Endodermal cell (in vitro differentiated cells): ENCODE measurements around the gene ELL2. TPM values are rescaled to one million over a fixed set of nuclear protein-coding genes. Genes with fewer than 3 reads are reported as not detected.

ENCODE experiments used
- DNase-seq: peaks from one replicate; pipeline ENCODE4 v3.0.0-alpha.2; 2017
- H3K27ac ChIP-seq: 2 replicates; pipeline ENCODE4 v1.5.1; 2013; ENCODE audit warnings: mild to moderate bottlenecking, low read depth, low read length, moderate library complexity
- H3K27me3 ChIP-seq: 2 replicates; pipeline ENCODE4 v1.6.1; 2013; ENCODE audit warnings: mild to moderate bottlenecking, low read length, moderate library complexity; ENCODE audit not compliant: insufficient read depth, control insufficient read depth, poor library complexity, severe bottlenecking
- H3K36me3 ChIP-seq: 2 replicates; pipeline ENCODE4 v1.7.0; 2013; ENCODE audit warnings: mild to moderate bottlenecking, low read length, moderate library complexity; ENCODE audit not compliant: control insufficient read depth, insufficient read depth
- H3K4me1 ChIP-seq: one replicate; pipeline ENCODE4 v1.7.0; 2013; ENCODE audit warnings: low read length; ENCODE audit not compliant: control insufficient read depth, insufficient read depth
- H3K4me3 ChIP-seq: 2 replicates; pipeline ENCODE4 v1.5.1; 2013; ENCODE audit warnings: mild to moderate bottlenecking, low read length, moderate library complexity
- H3K9ac ChIP-seq: 2 replicates; pipeline ENCODE4 v1.6.1; 2013; ENCODE audit warnings: mild to moderate bottlenecking, low read length, moderate library complexity; ENCODE audit not compliant: poor library complexity, severe bottlenecking; ENCODE audit errors: extremely low read depth
- H3K9me3 ChIP-seq: 2 replicates; pipeline ENCODE4 v1.6.1; 2013; ENCODE audit warnings: mild to moderate bottlenecking, low read length, moderate library complexity; ENCODE audit not compliant: control insufficient read depth
- H3K27ac Mint-ChIP-seq: 2 replicates; pipeline ENCODE4 v1.8.0; 2020; ENCODE audit warnings: mixed read lengths
- H3K27me3 Mint-ChIP-seq: 2 replicates; pipeline ENCODE4 v1.8.0; 2021; ENCODE audit warnings: mild to moderate bottlenecking, mixed read lengths; ENCODE audit not compliant: insufficient read depth
- H3K36me3 Mint-ChIP-seq: 2 replicates; pipeline ENCODE4 v1.8.0; 2020; ENCODE audit warnings: low read depth, mixed read lengths
- H3K4me1 Mint-ChIP-seq: 2 replicates; pipeline ENCODE4 v1.8.0; 2020; ENCODE audit warnings: mixed read lengths
- H3K4me3 Mint-ChIP-seq: 2 replicates; pipeline ENCODE4 v1.8.0; 2020; ENCODE audit warnings: mild to moderate bottlenecking, moderate library complexity, mixed read lengths
- H3K9me3 Mint-ChIP-seq: 2 replicates; pipeline ENCODE4 v1.8.0; 2020; ENCODE audit warnings: mild to moderate bottlenecking, mixed read lengths
- CTCF ChIP-seq: fragments of 200-600 bp; sonication (generic); conservative IDR thresholded peaks from 2 replicates; pipeline ENCODE4 v1.5.0; 2021; ENCODE audit warnings: antibody characterized with exemption, mild to moderate bottlenecking
- WGBS, 2 experiments: methylation state at CpG; one replicate each; pipeline versions ENCODE4 v1.1.5 to v1.1.7; 2013; ENCODE audit warnings: missing lambda C conversion rate in 2 of 2, mixed read lengths in 1 of 2; ENCODE audit not compliant: insufficient coverage in 1 of 2, insufficient read length in 1 of 2; 5-methylcytosine and 5-hydroxymethylcytosine counted together
- total RNA-seq, 2 donors: library from RNA; stranded (reverse); fragmentation: NEBNext Ultra II Directional in 1 of 2; extraction: Animal tissue kit (Norgen Biotek cat#: 25700) in 1 of 2; gene quantifications; 2 replicates in 1 of 2; 3 replicates in 1 of 2; pipeline ENCODE4 v1.2.1, GENCODE V29; 2021

ELL2 gene
- total RNA-seq, 2 donors from 2014 or later = 28.6 to 44.1 TPM

DNA sequence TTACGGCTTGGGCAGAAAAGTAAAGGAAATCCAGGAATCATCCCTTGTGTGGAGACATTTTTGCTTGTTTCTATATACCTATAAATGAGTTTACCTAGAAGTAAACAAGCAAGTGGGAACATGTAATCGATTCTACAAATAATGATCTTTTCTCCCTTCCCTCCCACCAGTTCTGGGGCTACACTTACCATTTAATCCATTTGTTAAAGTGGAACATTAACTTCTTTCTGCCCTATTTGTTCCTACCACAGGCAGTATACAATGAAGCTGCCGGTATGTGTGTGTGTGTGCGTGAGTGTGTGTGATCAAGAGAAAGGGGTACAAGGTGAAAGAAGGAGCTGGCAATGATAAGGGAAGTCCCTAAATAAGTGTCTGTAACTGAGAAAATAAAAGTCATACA is 26.4 kb upstream of the ELL2 start:
- Histone ChIP-seq H3K27me3 (no peaks in the 10 kb centered on the region), H3K4me3 (no peak overlapping the region), H3K36me3 (no peaks in the 10 kb centered on the region), H3K9me3 (no peaks in the 10 kb centered on the region), H3K27ac (no peak overlapping the region), H3K9ac (no peak overlapping the region), H3K4me1 (peaks cover 37% of the 10 kb centered on the region)
- H3K4me3 Mint-ChIP-seq = no peak overlapping the region
- no peaks in the 10 kb centered on the region for H3K27me3 Mint-ChIP-seq
- H3K36me3 Mint-ChIP-seq = no peaks in the 10 kb centered on the region
- no peak for TF ChIP-seq CTCF
- H3K27ac Mint-ChIP-seq = peak overlapping the region; percentile 77
- DNase-seq = no peak
- H3K9me3 Mint-ChIP-seq = no peaks in the 10 kb centered on the region
- WGBS, 2 experiments = 76 to 93% methylated on average over 2 to 4 of the region's 4 CpGs
- peaks cover 59% of the 10 kb centered on the region for H3K4me1 Mint-ChIP-seq

DNA sequence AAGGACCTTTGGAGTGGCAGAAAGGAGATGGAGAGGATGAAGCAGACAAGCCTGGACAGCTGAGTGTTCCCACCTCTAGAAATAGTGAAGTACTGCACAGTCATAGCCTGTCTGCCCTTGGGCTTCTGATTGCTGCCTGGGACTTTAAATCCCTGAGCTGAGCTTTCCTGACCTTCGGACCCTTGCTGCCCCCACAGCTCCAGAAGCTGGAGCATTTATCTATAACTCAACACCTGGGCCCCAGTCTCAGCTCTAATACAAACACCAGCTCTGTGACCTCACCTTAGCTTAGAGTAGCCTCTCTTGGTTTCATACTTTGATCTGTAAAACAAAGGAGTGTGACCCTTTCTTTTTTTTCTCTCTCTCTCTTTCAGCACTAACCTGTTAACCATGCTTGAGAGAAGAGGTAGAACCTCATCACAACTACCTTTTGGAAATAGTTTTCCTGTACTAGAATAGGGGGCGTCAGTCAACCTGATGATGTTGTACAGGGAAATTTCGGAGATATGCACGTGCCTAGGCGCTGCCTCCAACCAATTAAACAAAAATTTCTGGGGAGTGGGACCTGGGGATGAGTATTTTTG is 25.4 kb upstream of the ELL2 start:
- 81 to 89% methylated on average over 5 of the region's 5 CpGs for WGBS, 2 experiments
- Mint-ChIP-seq H3K36me3 (no peaks in the 10 kb centered on the region), H3K4me1 (peaks cover 61% of the 10 kb centered on the region), H3K9me3 (no peaks in the 10 kb centered on the region), H3K4me3 (peak overlapping the region; percentile 38), H3K27ac (peak overlapping the region; percentile 85), H3K27me3 (no peaks in the 10 kb centered on the region)
- H3K4me3 ChIP-seq = peak overlapping the region; percentile 66
- no peak overlapping the region for H3K9ac ChIP-seq
- H3K27ac ChIP-seq = no peak overlapping the region
- no peak for DNase-seq
- H3K4me1 ChIP-seq = peaks cover 37% of the 10 kb centered on the region
- no peaks in the 10 kb centered on the region for H3K36me3 ChIP-seq
- no peaks in the 10 kb centered on the region for H3K27me3 ChIP-seq
- no peak for TF ChIP-seq CTCF
- H3K9me3 ChIP-seq = no peaks in the 10 kb centered on the region

GRCh38 chr5:95986001-95986400 is 24.4 kb upstream of the ELL2 start:
- H3K4me1 Mint-ChIP-seq = peaks cover 61% of the 10 kb centered on the region

More at GRCh38 chr5:95986001-95986400, 24.4 kb upstream of the ELL2 start:
- no peaks in the 10 kb centered on the region for H3K36me3 ChIP-seq
- DNase-seq = no peak
- peaks cover 37% of the 10 kb centered on the region for H3K4me1 ChIP-seq
- TF ChIP-seq CTCF = no peak
- H3K36me3 Mint-ChIP-seq = no peaks in the 10 kb centered on the region
- H3K4me3 Mint-ChIP-seq = no peak overlapping the region
- H3K27me3 ChIP-seq = no peaks in the 10 kb centered on the region
- H3K4me3 ChIP-seq = peak overlapping the region; percentile 66
- 80 to 84% methylated on average over 2 of the region's 2 CpGs for WGBS, 2 experiments
- no peaks in the 10 kb centered on the region for H3K27me3 Mint-ChIP-seq
- no peaks in the 10 kb centered on the region for H3K9me3 Mint-ChIP-seq
- H3K9ac ChIP-seq = no peak overlapping the region
- H3K27ac ChIP-seq = no peak overlapping the region
- H3K9me3 ChIP-seq = no peaks in the 10 kb centered on the region
- H3K27ac Mint-ChIP-seq = peak overlapping the region; percentile 48
